ENCODE results near the gene EHMT1. TPM values are rescaled to one million over a fixed set of nuclear protein-coding genes. Genes with fewer than 3 reads are reported as not detected.
A peak's percentile ranks its signal among the peaks of the same experiment; 100 is the strongest.

The EHMT1 gene
- polyA plus RNA-seq, 1 of the 3 experiments (the other 2 are of a cell fraction), result 39.5 TPM

GRCh38 chr9:137691646-137692351, 73.0 kb downstream of the EHMT1 start:
- peaks cover 83% of the 10 kb centered on the region for H4K20me1 ChIP-seq (ENCODE audit: insufficient read depth)
- H3K79me2 ChIP-seq (ENCODE audit: insufficient read depth), result peaks cover 87% of the 10 kb centered on the region
- peaks cover 0 to 17% of the 10 kb centered on the region in 2 experiments; a peak in 1 of 4 replicates for H3K4me1 ChIP-seq (ENCODE audit: control insufficient read depth in 1 of 2, insufficient read depth in 2 of 2, low read depth in 1 of 2, low read length in 1 of 2)
- H3K9me2 ChIP-seq, result no peaks in the 10 kb centered on the region
- H3K27me3 ChIP-seq (ENCODE audit: insufficient read depth), result no peaks in the 10 kb centered on the region
- DNase-seq, result no peak
- TF ChIP-seq ELF1 (IDR thresholded peaks at IDR 0.05) (no peak), MEF2A (IDR thresholded peaks at IDR 0.05; ENCODE audit: borderline replicate concordance, low read depth) (no peak)
- H3K9ac ChIP-seq, result no peak overlapping the region
- H3K27ac ChIP-seq (ENCODE audit: low read depth in 2 of 2, low read length in 1 of 2), result no peak overlapping the region
- WGBS (ENCODE audit: low lambda C conversion rate), result 96% methylated on average over 12 of the region's 12 CpGs
- H2AFZ ChIP-seq (ENCODE audit: low read depth), result no peak overlapping the region
- ChIA-PET POLR2A (no interaction called here), CTCF (interaction anchor here (1.2 kb wide), 1 partner anchor 18 kb away, joined by 3 read pairs; no protein-coding TSS in a partner anchor)
- no peaks in the 10 kb centered on the region for H3K9me3 ChIP-seq
- H3K4me2 ChIP-seq, result no peak overlapping the region
- no peaks in the 10 kb centered on the region for H3F3A ChIP-seq (replicated peaks; ENCODE audit: insufficient read depth)
- H3K36me3 ChIP-seq (replicated peaks in 1 of 2; ENCODE audit: control insufficient read depth in 1 of 2, insufficient read depth in 2 of 2, low read length in 1 of 2), result no peaks in the 10 kb centered on the region
- no peak overlapping the region for H3K4me3 ChIP-seq (ENCODE audit: low read depth in 2 of 2, low read length in 1 of 2)

GRCh38 chr9:137694236-137694959, 75.6 kb downstream of the EHMT1 start:
- ChIA-PET CTCF (interaction anchor here (0.7 to 5.5 kb wide), 10 partner anchors 9 to 314 kb away, joined by 3 to 35 read pairs (median 6); no protein-coding TSS in a partner anchor), POLR2A (no interaction called here)
- 95% methylated on average over 28 of the region's 36 CpGs for WGBS (ENCODE audit: low lambda C conversion rate)

GRCh38 chr9:137694962-137695875, 76.4 kb downstream of the EHMT1 start:
- DNase-seq, result peak; percentile 79
- Histone ChIP-seq H3K4me2 (no peak overlapping the region), H3K4me3 (ENCODE audit: low read depth in 2 of 2, low read length in 1 of 2) (no peak overlapping the region), H2AFZ (ENCODE audit: low read depth) (no peak overlapping the region), H3F3A (replicated peaks; ENCODE audit: insufficient read depth) (no peaks in the 10 kb centered on the region), H3K9me2 (no peaks in the 10 kb centered on the region), H4K20me1 (ENCODE audit: insufficient read depth) (peaks cover 78% of the 10 kb centered on the region), H3K27me3 (ENCODE audit: insufficient read depth) (no peaks in the 10 kb centered on the region), H3K9me3 (no peaks in the 10 kb centered on the region), H3K9ac (no peak overlapping the region), H3K36me3 (replicated peaks in 1 of 2; ENCODE audit: control insufficient read depth in 1 of 2, insufficient read depth in 2 of 2, low read length in 1 of 2) (no peaks in the 10 kb centered on the region), H3K79me2 (ENCODE audit: insufficient read depth) (peaks cover 87% of the 10 kb centered on the region), H3K4me1 (ENCODE audit: control insufficient read depth in 1 of 2, insufficient read depth in 2 of 2, low read depth in 1 of 2, low read length in 1 of 2) (peaks cover 0 to 19% of the 10 kb centered on the region in 2 experiments; a peak in 1 of 4 replicates), H3K27ac (ENCODE audit: low read depth in 2 of 2, low read length in 1 of 2) (no peak overlapping the region)
- POLR2A ChIA-PET, result no interaction called here
- WGBS (ENCODE audit: low lambda C conversion rate), result 91% methylated on average over 17 of the region's 22 CpGs
- CTCF ChIA-PET, result interaction anchor here (0.7 to 5.5 kb wide), 11 partner anchors 9 to 313 kb away, joined by 3 to 35 read pairs (median 5); no protein-coding TSS in a partner anchor
- TF ChIP-seq FOXM1 (IDR thresholded peaks at IDR 0.05; ENCODE audit: low read depth), result no peak
- TF ChIP-seq PBX3 (IDR thresholded peaks at IDR 0.05), result no peak
- TF ChIP-seq SMC3 (IDR thresholded peaks at IDR 0.05; ENCODE audit: low read depth, low read length), result peak; percentile 32; the same call in 1 of the 2 replicates
- TF ChIP-seq GATA2 (CRISPR knock-in tag; IDR thresholded peaks at IDR 0.05), result no peak
- TF ChIP-seq USF2 (IDR thresholded peaks at IDR 0.05; ENCODE audit: borderline replicate concordance, low read depth, low read length), result no peak
- TF ChIP-seq ELF1 (IDR thresholded peaks at IDR 0.05), result no peak
- TF ChIP-seq CTCF (IDR thresholded peaks at IDR 0.05), result peak; percentile 55
- TF ChIP-seq CHD2 (IDR thresholded peaks at IDR 0.05; ENCODE audit: low read length, partially characterized antibody), result no peak
- TF ChIP-seq TCF12 (IDR thresholded peaks at IDR 0.05), result no peak

More at GRCh38 chr9:137694236-137694959, 75.6 kb downstream of the EHMT1 start:
- Histone ChIP-seq H3K79me2 (ENCODE audit: insufficient read depth) (peaks cover 87% of the 10 kb centered on the region), H3K4me3 (ENCODE audit: low read depth in 2 of 2, low read length in 1 of 2) (no peak overlapping the region), H2AFZ (ENCODE audit: low read depth) (no peak overlapping the region), H3K27me3 (ENCODE audit: insufficient read depth) (no peaks in the 10 kb centered on the region), H3K9me3 (no peaks in the 10 kb centered on the region), H3K4me1 (ENCODE audit: control insufficient read depth in 1 of 2, insufficient read depth in 2 of 2, low read depth in 1 of 2, low read length in 1 of 2) (peaks cover 0 to 19% of the 10 kb centered on the region in 2 experiments; a peak in 1 of 4 replicates), H3K36me3 (replicated peaks in 1 of 2; ENCODE audit: control insufficient read depth in 1 of 2, insufficient read depth in 2 of 2, low read length in 1 of 2) (no peaks in the 10 kb centered on the region), H4K20me1 (ENCODE audit: insufficient read depth) (peaks cover 82% of the 10 kb centered on the region), H3F3A (replicated peaks; ENCODE audit: insufficient read depth) (no peaks in the 10 kb centered on the region), H3K9ac (no peak overlapping the region), H3K4me2 (no peak overlapping the region), H3K9me2 (no peaks in the 10 kb centered on the region), H3K27ac (ENCODE audit: low read depth in 2 of 2, low read length in 1 of 2) (no peak overlapping the region)
- no peak for TF ChIP-seq USF2 (IDR thresholded peaks at IDR 0.05; ENCODE audit: borderline replicate concordance, low read depth, low read length)
- TF ChIP-seq SIN3A (IDR thresholded peaks at IDR 0.05; ENCODE audit: borderline replicate concordance, low read depth, low read length), result no peak
- no peak for DNase-seq
